Measurements from ENCODE around the gene HMHB1.
"Not testable (repeated sequence)": the region's sequence is repeated elsewhere in the genome, so short reads cannot be mapped to it uniquely, and the experiment has no call there.

The HMHB1 gene

DNA sequence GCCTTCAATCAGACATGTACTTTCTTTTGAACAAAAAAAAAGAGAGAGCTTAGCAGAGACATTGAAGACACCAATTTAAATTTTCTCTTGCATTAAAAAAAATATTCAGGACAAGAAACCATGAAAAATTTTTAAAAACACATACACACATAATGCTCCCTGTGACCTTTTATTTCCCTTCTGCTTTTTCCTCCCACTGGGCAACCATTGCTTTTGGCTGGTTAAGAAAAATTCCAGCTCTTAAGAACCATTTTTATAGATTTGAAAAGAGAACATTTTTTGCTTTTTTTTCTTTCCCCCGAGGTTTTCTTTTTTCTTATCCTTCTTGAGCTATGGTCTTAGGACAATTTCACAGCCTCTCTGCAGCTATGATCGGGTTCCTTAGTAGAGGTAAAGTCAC is 6.1 kb upstream of the HMHB1 start:
- DNase-seq, result no peak

- DNase-seq, result no peak
These were observed 5.4 kb upstream of the HMHB1 start for GRCh38 chr5:143806579-143806978.

DNA sequence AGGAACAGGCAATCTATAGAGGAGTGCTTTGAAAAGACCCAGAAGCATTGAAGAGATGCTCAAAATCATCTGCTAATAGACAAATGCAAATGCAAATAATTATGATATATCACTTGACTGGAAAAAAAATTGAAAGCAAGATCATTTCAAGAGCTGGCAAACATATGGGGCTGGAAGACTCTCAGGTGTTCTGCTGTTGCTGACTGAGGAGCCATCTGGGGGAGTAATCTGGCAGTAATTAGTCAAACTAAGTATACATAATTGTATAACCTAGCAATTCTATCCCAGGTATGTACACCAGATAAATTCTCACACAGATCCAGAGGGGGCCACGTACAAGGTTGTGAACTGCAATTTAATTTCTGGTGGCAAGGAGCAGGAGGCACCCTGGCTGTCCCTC is 4.6 kb upstream of the HMHB1 start:
- no peak for DNase-seq

- not testable (repeated sequence) for DNase-seq
These were observed 4.4 kb downstream of the HMHB1 start for GRCh38 chr5:143816370-143816769.

DNA sequence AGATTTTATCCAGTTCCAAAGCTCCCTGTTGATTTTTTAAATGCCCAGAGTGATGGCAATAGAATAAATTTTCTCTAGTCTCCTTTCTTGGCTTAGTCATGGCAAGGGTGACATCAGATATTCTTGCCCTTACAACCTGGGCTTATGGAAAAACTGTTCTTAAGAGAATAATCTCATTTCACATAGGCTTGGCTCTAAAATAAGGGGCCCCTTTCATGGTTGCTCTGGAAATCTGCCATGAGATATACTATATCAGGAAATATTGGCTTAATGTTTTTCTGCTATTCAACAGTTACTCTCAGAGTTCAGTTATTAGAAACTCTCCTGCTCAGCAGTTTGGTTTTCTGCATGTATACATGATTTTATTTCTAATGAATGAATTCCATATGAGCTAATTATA is 7.8 kb downstream of the HMHB1 start:
- DNase-seq, result no peak

GRCh38 chr5:143820451-143820850 is 8.5 kb downstream of the HMHB1 start:
- DNase-seq, result no peak

- peak; percentile 19 to 66 for DNase-seq
These were observed 13.1 kb downstream of the HMHB1 start for GRCh38 chr5:143824851-143825720.

DNA sequence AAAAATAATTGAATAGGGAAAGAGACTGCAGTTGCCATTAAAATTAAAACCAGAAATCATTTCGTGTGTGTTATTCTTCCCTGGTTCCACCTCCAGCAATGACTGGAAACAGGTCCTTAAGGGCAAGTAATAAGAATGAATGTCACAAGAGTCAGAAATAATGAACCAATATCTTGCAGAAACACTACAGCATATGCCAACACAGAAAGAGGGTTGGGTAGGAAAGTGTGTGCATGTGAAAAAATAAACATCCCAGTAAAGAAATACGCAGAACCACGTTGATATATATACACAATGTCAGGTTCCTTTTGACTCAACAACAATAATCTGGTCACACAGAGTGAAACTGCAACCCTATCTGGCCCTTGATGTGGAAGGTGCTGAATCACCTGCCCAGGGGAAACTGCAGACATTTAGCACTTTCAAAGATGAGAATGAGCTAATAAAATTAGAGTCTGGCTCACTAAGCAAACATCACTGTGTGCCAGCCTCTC is 15.0 kb downstream of the HMHB1 start:
- DNase-seq, result no peak

DNA sequence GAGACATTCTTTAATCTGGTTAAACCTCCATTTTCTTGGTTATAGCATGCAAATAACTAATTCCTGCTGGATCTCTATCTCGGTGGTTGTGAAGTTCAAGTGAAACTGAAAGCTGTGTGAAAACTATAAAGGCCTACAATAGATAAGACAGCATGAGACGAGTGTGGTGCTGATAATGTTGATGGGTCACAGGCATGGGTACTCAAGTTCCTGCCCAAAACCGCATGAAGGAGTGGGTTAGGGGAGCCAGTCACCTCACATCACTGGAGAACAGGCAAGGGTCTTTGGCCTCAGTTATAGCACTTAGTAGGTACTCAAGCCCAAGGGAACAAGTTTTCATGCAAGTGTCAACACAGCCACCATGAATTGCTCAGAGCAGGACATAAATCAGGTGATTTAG is 16.7 kb downstream of the HMHB1 start:
- no peak for DNase-seq

DNA sequence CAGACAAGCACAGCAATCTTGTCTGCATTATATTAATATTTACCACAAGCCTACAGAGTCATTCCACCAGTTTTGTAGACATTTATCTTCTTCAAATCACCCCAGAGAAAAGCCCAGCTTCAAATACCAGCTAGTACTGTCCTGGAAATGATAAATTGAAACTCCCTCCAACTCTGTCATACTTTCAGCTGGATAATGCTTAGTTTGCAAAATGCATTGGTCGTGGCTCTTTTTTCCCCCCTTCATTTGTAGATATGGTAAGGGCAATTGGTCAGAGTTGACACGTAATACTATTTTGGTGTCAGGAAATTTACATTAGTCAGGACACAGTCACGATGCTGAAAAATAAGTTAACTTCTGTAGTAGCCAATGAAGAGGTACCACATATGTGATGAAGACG is 21.2 kb downstream of the HMHB1 start:
- no peak for DNase-seq

DNA sequence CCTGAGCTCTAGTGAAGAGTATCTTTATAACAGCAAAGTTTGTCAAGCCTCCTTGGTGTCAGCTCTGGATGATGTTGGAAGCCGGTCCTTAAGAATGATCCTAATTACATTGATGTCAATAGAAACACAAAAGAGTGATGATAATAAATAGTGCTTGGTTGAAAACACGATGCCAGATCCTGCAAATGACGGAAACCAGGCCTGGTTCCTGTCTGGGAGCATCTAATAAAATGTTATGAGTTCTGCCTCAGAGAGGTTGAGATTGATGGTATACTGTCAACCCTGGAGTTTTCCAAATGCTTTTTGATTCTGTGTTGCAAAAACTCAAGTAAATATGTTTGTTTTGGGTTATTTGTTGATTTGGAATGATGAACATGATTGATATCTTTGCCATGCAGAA is 23.3 kb downstream of the HMHB1 start:
- DNase-seq, result no peak

- DNase-seq, result no peak
These were observed 24.3 kb downstream of the HMHB1 start for GRCh38 chr5:143836161-143836725.

DNA sequence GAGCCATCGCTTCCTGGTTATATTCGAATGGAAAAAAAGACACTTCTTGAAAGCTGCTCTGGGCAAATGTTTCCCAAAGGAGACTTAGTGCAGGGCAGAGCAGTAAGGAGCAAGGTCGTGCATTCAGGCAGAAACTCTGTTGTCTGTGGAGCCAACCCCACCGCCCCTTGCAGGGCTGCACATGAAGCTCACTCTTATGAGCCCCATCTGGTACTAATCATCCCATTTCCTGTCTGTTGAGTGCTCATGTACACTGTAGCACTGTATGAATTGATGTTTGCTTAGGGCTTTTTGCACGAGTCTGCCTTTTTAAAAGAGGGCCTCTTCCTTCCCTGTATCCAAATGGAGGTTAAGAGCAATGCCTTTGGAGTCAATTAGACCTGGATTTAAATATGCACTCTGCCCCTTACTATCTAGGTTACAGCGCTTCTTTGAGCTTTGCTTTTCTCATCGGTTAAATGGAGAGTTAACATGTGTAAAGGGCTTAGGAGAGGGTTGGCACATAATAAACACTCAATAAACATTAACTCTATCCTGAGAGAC is 25.4 kb downstream of the HMHB1 start:
- no peak for DNase-seq

GRCh38 chr5:143841446-143841845 is 29.5 kb downstream of the HMHB1 start:
- no peak for DNase-seq

GRCh38 chr5:143842920-143843319 is 31.0 kb downstream of the HMHB1 start:
- DNase-seq, result no peak

DNA sequence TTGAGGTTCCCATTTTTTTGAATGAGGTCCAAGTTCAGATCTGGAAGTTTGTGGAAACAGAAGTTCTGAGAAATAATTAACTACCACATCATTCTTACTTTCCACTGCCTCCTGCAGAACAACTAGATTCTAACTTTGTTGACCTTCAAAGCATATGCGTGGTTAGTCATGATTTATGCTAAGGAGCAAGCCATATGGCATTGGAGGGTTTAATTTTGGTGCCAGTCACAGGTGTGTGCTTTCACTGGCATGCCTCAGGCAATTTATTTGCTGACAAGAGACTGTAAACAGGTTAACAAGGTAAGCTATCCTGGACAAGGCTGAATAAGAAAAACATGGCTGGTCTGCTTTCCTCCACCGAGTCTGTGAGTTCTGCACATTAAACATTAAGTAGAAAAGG is 31.5 kb downstream of the HMHB1 start:
- no peak for DNase-seq

- DNase-seq, result no peak
These were observed 38.2 kb downstream of the HMHB1 start for GRCh38 chr5:143850050-143850683.

- DNase-seq, result no peak
These were observed 39.4 kb downstream of the HMHB1 start for GRCh38 chr5:143851383-143851782.

DNA sequence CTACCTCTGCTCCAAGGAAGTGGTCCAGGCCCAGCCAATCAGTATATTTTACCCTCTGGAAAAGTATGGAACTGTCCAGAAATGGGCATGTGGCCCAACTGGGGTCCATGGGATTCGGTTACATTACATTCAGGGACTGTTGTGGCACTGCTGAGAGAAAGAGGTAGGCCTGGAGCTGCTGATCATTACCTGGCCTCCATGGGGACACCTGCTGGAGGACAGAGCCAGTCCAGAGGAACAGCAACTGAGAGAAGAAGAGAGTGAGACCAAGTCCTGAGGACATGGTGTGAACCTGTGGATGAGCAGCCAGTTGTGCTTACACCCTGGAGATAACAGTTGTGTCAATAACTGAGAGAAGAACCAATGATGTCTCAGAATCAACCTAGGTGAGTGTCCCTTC is 48.2 kb downstream of the HMHB1 start:
- DNase-seq, result no peak

DNA sequence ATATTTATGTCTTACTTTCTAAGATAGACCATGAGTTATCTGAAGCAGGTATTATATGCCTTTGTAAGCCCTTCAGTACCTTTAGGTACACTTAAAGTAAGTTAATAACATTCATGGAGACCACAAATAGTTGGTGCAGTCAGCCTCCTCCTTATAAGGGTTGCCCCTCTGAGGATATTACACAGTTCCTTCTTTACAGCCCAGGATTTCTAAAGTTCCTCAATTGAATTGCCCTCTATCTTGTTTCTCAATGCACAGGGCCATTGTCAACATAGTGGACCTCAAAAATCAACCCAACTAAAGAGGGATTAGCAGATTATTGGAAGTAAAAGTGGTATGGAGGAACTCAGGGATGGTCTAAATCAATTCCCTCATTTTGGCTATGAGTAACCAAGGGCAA is 50.3 kb downstream of the HMHB1 start:
- no peak for DNase-seq

GRCh38 chr5:143865426-143866025 is 53.6 kb downstream of the HMHB1 start:
- DNase-seq, result no peak

Data from SW 1271 (cell line).